Cerebellar nuclear complex (tissue), 1 donor: ENCODE results near the gene HELT.

Experiments used
- DNase-seq, 2 experiments: peaks; one replicate each; lab custom pipeline; 2025; lab: John Stamatoyannopoulos, UW

The HELT gene

GRCh38 chr4:185003596-185004351, 14.5 kb upstream of the HELT start:
- DNase-seq, result no peak

GRCh38 chr4:185004562-185005218, 13.6 kb upstream of the HELT start:
- DNase-seq, result no peak

GRCh38 chr4:185005219-185005819, 13.0 kb upstream of the HELT start:
- peak in 1 of 2 experiments; percentile 1 for DNase-seq

DNA sequence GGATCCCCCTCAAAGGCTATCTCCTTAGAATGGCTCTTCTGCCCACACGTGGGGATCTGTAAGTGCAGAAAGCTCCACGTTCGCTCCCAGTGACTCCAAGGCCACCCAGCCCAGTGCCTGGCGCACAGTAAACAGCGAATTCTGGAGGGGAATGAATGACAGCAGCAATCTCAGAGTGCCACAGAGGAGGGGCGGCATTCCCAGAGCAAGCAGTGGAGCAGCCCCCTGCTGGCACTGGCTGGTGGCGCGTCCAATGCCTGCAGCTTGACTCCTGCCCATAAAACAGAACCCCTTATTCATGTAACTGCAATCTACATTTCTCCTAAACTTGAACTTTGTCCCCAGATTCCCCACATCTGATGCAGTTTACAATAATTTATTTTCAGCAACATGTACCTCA, 6.9 kb upstream of the HELT start:
- no peak for DNase-seq

- no peak for DNase-seq
These were observed 4.7 kb upstream of the HELT start for GRCh38 chr4:185013417-185014125.

- DNase-seq, result no peak
These were observed 3.2 kb upstream of the HELT start for GRCh38 chr4:185015108-185015507.

DNA sequence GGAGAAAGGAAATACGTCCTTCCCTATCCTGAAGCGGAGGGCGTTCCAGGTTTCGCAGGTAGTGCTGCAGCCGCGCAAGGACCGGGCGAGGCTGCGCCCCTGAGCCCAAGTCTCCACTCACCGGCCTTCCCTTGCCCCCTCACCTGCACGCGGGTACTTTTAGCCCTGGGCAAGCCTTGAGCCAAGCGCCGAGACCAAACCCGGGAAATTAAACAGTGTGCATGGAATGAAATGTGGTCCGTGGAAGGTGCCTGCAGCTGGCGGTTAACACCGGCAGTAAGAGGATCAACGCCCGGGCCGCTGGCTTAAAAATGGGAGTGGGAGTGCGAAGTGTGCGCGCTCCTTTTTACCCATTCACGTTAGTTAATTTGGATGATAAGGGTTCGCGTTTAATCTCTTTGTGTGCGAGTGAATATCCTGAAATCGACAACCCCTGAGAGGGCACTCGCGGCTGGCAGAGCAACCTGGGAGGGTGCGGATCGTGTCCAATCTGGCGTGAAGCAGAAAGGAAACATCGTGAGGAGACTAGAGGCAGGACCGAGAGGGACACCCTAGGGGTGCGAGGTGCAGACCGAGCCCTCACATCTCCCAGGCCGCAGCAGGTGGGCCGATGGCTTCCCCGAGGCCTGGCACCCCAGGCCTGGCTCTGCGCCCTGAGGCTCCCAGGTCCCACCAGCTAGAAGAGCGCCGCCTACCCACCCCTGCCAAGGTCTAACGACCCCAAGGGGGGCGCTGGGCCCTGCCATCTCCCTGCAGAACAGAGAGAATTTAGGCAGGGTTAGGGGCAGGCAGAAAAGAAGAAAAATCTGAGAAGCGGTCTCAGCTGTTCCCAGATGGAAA, 2.0 kb upstream of the HELT start:
- no peak for DNase-seq

- no peak for DNase-seq
These were observed 1.1 kb upstream of the HELT start for GRCh38 chr4:185016946-185017758.

DNA sequence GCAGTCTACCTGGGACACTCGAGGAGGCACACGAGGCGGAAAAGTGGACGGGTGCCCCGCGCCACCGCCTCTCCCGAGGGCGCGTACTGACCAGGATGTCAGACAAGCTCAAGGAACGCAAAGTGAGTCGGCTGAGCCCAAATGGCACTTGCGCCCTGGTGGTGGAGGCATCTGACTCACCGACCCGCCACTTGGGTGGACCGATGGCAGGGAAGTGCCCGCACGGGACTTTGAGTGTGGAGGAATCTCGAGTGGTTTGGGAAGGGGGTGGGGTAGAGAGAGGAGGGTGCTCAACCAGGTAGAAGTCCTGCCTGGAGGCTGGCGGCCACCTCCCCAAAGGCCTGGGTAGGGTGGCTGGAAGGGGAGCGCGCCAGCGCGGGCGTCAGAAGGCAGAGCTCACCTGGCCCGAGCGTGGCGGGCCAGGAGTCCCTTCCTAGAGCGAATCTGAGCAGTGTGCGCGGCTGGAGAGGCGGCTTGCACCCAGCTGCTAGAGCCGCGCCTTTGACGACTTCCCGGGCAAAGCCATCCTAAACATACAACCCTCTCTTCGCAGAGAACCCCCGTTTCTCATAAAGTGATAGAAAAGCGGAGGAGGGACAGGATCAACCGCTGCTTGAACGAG, 655 bp downstream of the HELT start:
- DNase-seq, result no peak

DNA sequence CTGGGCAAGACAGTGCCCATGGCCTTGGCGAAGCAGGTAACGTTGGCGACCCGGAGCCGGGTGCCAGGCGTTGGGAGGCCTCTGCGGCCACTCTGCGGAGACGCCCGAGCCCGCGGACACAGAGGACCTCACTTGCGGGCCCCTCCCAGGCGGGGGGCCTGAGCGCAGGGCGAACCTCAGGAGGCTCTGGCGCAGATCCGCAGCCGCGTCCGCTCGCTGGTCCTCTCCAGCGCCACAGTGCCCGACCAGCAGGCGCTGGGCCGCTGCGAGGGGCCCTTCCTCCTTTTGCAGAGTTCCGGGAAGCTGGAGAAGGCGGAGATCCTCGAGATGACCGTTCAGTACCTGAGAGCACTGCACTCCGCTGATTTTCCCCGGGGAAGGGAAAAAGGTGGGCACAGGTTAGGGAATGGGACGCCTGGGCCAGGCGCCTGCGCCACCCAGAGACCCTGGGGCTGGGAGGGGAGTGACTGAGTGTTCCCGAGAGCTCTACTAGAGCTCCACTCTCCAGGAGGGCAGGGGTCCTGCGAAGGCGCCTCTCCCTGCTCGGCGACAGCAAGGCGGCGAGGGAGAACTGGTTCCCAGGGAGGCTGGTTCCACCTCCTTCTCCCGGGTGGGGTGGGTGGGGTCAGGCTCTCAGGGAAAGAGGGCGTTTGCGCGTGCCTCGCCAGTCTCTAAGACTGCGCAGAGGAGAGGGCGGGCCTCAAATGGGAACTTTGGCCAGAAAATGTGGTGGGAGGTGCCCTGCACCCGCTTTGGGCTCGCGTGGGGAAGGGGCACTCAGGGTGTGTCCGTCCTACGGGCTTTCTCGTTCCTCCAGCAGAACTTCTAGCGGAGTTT, 1.4 kb downstream of the HELT start:
- no peak for DNase-seq

DNA sequence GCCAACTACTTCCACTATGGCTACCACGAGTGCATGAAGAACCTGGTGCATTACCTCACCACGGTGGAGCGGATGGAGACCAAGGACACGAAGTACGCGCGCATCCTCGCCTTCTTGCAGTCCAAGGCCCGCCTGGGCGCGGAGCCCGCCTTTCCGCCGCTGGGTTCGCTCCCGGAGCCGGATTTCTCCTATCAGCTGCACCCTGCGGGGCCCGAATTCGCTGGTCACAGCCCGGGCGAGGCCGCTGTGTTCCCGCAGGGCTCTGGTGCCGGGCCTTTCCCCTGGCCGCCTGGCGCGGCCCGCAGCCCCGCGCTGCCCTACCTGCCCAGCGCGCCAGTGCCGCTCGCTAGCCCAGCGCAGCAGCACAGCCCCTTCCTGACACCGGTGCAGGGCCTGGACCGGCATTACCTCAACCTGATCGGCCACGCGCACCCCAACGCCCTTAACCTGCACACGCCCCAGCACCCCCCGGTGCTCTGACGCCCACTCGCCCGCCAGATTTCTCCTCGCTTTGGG, 2.1 kb downstream of the HELT start:
- DNase-seq, result no peak

DNA sequence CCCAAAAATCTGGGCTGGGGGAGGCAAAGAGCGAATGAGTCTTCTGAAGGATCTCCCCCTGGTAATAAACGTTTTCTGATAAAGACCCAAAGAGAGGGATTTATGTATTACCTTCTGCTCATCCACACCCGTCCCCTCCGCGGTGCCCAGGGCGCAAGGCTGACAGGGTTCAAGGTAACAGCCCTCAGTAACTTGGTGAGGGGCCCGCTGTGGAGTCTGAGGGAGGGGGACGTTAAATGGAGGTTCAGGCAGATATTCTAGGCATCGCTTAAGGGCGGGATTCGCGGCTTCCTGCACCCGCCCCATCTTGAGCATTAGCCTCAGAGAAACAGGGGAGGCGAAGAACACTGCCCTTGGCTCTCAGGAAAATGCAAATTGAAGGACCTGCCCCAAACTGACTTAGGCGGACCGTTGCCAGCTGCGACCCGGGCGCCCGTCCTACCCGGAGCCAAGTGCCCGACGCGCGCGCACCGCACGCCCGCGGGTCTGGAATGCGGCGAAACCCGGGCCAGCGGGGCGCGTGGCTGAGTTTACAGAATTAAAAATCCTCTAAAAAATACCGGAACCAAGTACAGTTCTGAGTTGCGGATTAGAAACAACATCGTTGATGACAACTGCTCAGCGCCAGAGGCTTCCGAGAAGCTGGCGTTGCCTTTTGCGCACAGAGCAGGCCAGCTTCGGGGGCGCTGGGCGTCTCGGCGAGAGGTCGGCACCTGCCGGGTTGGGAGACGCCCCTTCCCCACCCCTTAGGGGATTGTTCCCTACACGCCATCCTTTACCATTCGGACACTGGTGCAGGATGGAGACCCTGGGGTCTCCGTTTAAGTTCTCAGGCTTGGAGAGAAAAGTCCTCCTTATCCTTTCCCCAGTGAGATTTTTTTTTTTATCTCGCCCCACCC, 2.8 kb downstream of the HELT start:
- no peak for DNase-seq

DNA sequence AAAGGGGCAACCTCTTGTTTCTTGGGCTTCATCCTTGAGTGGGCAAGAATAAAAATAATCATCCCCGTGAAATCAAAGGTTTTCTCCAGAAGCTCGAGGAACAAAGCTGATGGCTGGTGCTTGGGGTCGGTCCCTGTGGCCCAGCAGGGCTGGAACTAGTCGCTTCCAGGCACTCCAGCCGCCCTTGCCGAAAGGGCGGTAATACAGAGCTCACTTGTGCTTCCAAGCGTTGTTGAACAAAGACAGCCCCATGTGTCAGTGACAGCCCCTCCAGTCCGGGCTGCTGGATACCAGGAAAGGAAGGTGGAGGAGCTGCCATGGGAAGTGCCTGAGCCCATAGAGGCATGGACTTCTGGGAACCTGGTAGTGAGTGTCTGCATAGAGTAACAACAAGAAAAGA, 5.2 kb downstream of the HELT start:
- no peak for DNase-seq

GRCh38 chr4:185028625-185029024, 10.3 kb downstream of the HELT start:
- no peak for DNase-seq

GRCh38 chr4:185031611-185032010, 13.3 kb downstream of the HELT start:
- no peak for DNase-seq

DNA sequence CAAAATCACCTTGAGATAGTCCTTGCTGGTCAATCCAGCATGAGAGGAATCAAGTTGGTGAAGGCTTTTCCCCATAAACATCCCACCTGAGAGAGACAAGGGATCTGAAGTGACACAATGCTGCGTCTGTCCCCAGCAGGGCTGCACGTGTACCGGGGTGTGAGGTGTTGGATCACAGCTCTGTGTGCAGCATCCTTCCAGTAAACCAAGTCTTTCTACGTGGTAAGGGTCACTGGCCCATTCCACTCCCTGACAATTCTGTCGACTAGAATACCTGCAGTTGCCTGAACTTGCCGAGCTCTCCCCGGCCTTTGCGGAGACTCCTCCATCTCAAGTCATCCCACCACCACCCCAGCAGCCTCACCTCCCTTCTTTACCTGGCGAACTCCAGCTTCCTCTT, 14.8 kb downstream of the HELT start:
- DNase-seq, result no peak

DNA sequence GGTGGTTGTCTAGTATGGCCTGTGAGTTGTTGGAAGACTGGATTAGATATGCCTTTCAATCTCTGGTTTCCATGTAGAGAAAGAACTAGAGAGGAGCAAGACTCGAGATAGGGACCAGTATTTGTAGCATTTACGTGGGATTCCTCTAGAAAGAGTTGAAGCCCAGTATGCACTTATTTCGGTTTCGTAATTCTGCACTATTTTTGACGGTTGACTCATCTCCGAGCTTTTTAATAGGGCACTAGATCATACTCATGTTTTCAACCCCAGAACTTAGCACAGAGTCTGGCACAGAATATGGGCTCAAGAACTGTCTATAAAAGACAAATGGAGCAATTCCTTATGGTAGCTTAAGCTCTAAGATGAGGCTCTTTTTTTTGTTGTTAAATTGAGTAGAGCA, 15.7 kb downstream of the HELT start:
- DNase-seq, result no peak

- DNase-seq, result no peak
These were observed 17.0 kb downstream of the HELT start for GRCh38 chr4:185035284-185035683.
